DND-41 (cell line): ENCODE results near the gene HELZ.

Source experiments
- ATAC-seq: fragments of 200-7000 bp; cut with Tn5 transposase; 3 replicates; pipeline ENCODE4 v1.9.1; 2021; ENCODE audit warnings: low read depth; ENCODE audit not compliant: insufficient read depth
- DNase-seq: peaks from one replicate; pipeline ENCODE4 v3.0.0-alpha.2; 2020
- H2AFZ ChIP-seq: 2 replicates; pipeline ENCODE4 v1.6.0; 2012; ENCODE audit warnings: low read depth, low read length
- H3K27ac ChIP-seq: 2 replicates; pipeline ENCODE4 v1.5.1; 2012; ENCODE audit warnings: low read length, inconsistent platforms
- H3K27me3 ChIP-seq: fragments of 200-600 bp; sonication (generic); 2 replicates; pipeline ENCODE4 v1.6.0; 2012; ENCODE audit warnings: low read length, mild to moderate bottlenecking, inconsistent platforms; ENCODE audit not compliant: insufficient read depth, poor library complexity
- H3K36me3 ChIP-seq: 2 replicates; pipeline ENCODE4 v1.5.1; 2012; ENCODE audit warnings: low read length, inconsistent platforms; ENCODE audit not compliant: insufficient read depth
- H3K4me1 ChIP-seq: 2 replicates; pipeline ENCODE4 v1.5.1; 2012; ENCODE audit warnings: mild to moderate bottlenecking, low read length; ENCODE audit not compliant: insufficient read depth
- H3K4me2 ChIP-seq: 2 replicates; pipeline ENCODE4 v1.6.0; 2012; ENCODE audit warnings: mild to moderate bottlenecking, moderate library complexity, low read length, inconsistent platforms; ENCODE audit not compliant: insufficient read depth
- H3K4me3 ChIP-seq, 2 experiments: fragments of 200-600 bp in 1 of 2; shearing (Covaris generic) in 1 of 2; 2 replicates each; pipeline ENCODE4 v1.5.1; 2012 to 2016; ENCODE audit warnings: inconsistent platforms in 2 of 2, low read length in 2 of 2, mild to moderate bottlenecking in 2 of 2, low read depth in 1 of 2, moderate library complexity in 1 of 2
- H3K79me2 ChIP-seq: 2 replicates; pipeline ENCODE4 v1.6.0; 2012; ENCODE audit warnings: low read length, inconsistent platforms; ENCODE audit not compliant: insufficient read depth
- H3K9ac ChIP-seq: 2 replicates; pipeline ENCODE4 v1.6.0; 2012; ENCODE audit warnings: low read depth, mild to moderate bottlenecking, inconsistent platforms, low read length, moderate library complexity
- H3K9me3 ChIP-seq: 2 replicates; pipeline ENCODE4 v1.5.1; 2012; ENCODE audit warnings: low read length, moderate library complexity, mild to moderate bottlenecking, inconsistent platforms; ENCODE audit not compliant: insufficient read depth, severe bottlenecking
- H4K20me1 ChIP-seq: 2 replicates; pipeline ENCODE4 v1.6.0; 2012; ENCODE audit warnings: low read length; ENCODE audit not compliant: insufficient read depth
- EZH2 ChIP-seq: IDR thresholded peaks from 3 replicates; pipeline ENCODE4 v1.6.1; 2012; ENCODE audit warnings: borderline replicate concordance, low read depth, mild to moderate bottlenecking, moderate library complexity, low read length, inconsistent platforms; ENCODE audit not compliant: severe bottlenecking
- TF ChIP-seq, protein P1 (sequence below): IDR thresholded peaks from 2 replicates; pipeline ENCODE4 v1.5.1; 2012; ENCODE audit warnings: borderline replicate concordance, low read length, moderate library complexity, mild to moderate bottlenecking; ENCODE audit not compliant: poor library complexity, severe bottlenecking; ENCODE audit errors: extremely low read depth

The HELZ gene

DNA sequence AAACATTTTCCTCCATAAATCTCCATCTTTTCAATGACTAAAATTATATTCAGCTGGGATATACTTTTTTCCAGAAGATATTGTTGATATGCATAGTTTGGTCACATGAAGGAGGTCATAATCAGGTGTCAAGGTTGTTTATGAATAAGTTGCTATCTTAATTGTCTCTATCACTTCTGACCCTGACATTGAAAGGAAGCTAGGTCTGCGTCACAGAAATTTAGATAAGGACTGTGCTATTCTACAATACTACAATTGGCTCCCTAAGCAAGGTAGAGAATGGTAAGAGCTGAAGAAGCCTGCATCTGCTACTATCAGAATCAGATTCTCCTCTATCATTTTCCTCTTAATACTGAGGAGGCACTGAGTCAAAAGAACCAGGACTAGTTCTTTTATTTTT lies 133.2 kb downstream of the HELZ start:
- H3K4me2 ChIP-seq: no peak overlapping the region
- H3K9ac ChIP-seq: no peak overlapping the region
- DNase-seq (no peak), ATAC-seq (no peak)
- no peaks in the 10 kb centered on the region for H3K79me2 ChIP-seq
- no peak overlapping the region for H3K4me3 ChIP-seq
- H3K4me1 ChIP-seq: no peaks in the 10 kb centered on the region
- no peak overlapping the region for H2AFZ ChIP-seq
- no peak overlapping the region for H3K27ac ChIP-seq
- TF ChIP-seq, protein P1, sequence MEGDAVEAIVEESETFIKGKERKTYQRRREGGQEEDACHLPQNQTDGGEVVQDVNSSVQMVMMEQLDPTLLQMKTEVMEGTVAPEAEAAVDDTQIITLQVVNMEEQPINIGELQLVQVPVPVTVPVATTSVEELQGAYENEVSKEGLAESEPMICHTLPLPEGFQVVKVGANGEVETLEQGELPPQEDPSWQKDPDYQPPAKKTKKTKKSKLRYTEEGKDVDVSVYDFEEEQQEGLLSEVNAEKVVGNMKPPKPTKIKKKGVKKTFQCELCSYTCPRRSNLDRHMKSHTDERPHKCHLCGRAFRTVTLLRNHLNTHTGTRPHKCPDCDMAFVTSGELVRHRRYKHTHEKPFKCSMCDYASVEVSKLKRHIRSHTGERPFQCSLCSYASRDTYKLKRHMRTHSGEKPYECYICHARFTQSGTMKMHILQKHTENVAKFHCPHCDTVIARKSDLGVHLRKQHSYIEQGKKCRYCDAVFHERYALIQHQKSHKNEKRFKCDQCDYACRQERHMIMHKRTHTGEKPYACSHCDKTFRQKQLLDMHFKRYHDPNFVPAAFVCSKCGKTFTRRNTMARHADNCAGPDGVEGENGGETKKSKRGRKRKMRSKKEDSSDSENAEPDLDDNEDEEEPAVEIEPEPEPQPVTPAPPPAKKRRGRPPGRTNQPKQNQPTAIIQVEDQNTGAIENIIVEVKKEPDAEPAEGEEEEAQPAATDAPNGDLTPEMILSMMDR: no peak
- no peak for TF ChIP-seq EZH2
- peaks cover 6% of the 10 kb centered on the region for H3K9me3 ChIP-seq
- H3K36me3 ChIP-seq: peaks cover 90% of the 10 kb centered on the region
- no peaks in the 10 kb centered on the region for H3K27me3 ChIP-seq
- H4K20me1 ChIP-seq: no peaks in the 10 kb centered on the region

DNA sequence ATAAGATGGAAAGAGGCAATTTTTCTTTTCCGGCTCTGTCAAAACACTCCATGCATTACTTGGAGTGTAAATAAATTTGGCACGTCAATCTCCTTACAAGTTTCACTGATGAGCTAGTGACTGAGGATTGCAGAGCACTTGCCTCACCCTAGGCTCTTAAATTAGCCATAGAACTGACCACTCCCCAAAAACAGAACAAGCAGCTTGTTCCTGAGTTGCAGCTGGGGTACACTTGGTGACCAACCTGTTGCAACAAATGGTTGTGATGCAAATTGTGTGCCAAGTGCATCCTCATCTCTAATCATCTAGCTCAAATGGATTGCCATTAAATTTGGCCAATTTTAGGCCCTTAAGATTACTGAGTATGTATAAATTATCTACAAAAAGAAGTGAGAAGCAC lies 133.7 kb downstream of the HELZ start:
- no peak for TF ChIP-seq EZH2
- TF ChIP-seq, protein P1: no peak
- Histone ChIP-seq H3K79me2 (no peaks in the 10 kb centered on the region), H3K27me3 (no peaks in the 10 kb centered on the region), H3K9me3 (peaks cover 1% of the 10 kb centered on the region), H3K27ac (no peak overlapping the region), H2AFZ (no peak overlapping the region), H3K9ac (no peak overlapping the region), H3K4me3 (no peak overlapping the region), H4K20me1 (no peaks in the 10 kb centered on the region), H3K4me1 (no peaks in the 10 kb centered on the region), H3K4me2 (no peak overlapping the region), H3K36me3 (peaks cover 86% of the 10 kb centered on the region)
- no peak for DNase-seq
- no peak for ATAC-seq

DNA sequence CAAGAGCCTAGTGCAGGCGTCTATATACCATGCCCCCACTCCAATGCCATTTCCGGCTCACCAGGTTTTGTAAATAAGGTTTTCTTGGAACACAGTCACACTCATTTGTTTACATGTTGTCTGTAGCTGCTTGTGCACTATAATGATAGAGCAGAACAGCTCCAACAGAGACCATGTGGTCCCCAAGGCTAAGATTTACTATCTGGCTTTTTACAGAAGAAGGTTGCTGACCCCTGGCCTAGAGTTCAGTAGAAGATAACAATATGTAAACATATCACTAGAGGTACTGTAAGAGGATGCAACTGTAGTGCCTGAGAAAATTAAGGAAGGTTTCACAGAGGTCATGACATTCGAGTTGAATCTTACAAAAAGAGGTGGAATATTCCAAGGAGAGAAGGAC lies 134.4 kb downstream of the HELZ start:
- no peaks in the 10 kb centered on the region for H3K79me2 ChIP-seq
- DNase-seq: no peak
- no peak for TF ChIP-seq EZH2
- TF ChIP-seq, protein P1: no peak
- H3K4me1 ChIP-seq: no peaks in the 10 kb centered on the region
- H3K9ac ChIP-seq: no peak overlapping the region
- H4K20me1 ChIP-seq: no peaks in the 10 kb centered on the region
- H3K4me2 ChIP-seq: no peak overlapping the region
- no peaks in the 10 kb centered on the region for H3K27me3 ChIP-seq
- no peak overlapping the region for H3K27ac ChIP-seq
- peaks cover 83% of the 10 kb centered on the region for H3K36me3 ChIP-seq
- H2AFZ ChIP-seq: no peak overlapping the region
- no peak overlapping the region for H3K4me3 ChIP-seq
- no peak for ATAC-seq
- no peaks in the 10 kb centered on the region for H3K9me3 ChIP-seq

DNA sequence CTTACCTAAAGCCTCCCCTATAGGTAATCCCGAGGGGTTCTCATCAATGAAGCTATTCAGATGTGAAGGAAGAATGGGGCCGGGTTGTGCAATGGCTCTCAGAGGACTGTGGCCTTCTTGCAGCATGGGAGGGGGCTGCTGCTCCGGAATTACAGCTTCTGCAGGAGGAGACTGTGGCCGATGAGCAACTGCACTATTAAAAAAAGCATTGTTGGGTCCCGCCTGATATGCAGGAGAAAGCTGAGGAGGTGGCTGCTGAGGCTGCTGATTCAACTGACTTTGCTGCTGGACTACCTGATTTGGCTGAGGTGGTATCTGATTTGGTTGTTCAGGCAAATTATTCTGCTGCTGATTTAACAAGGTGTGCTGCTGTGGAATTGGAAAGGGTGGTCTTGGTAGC lies 135.9 kb downstream of the HELZ start:
- H3K9ac ChIP-seq: no peak overlapping the region
- ATAC-seq (no peak), DNase-seq (no peak)
- H3K79me2 ChIP-seq: 0 out of 2 replicates have a peak, but pooled peaks cover 2% of the 10 kb centered on the region
- TF ChIP-seq EZH2: no peak
- TF ChIP-seq, protein P1: no peak
- no peaks in the 10 kb centered on the region for H3K4me1 ChIP-seq
- H2AFZ ChIP-seq: no peak overlapping the region
- peaks cover 88% of the 10 kb centered on the region for H3K36me3 ChIP-seq
- no peak overlapping the region for H3K4me2 ChIP-seq
- no peak overlapping the region for H3K27ac ChIP-seq
- H3K4me3 ChIP-seq: no peak overlapping the region
- no peaks in the 10 kb centered on the region for H3K9me3 ChIP-seq
- no peaks in the 10 kb centered on the region for H3K27me3 ChIP-seq
- no peaks in the 10 kb centered on the region for H4K20me1 ChIP-seq
